ENCODE results near the gene ZNF77. TPM values are rescaled to one million over a fixed set of nuclear protein-coding genes. Genes with fewer than 3 reads are reported as not detected.

ZNF77 gene
- total RNA-seq, 2 donors from 2014 or later = 4.6 to 7.1 TPM

- Histone ChIP-seq H3K4me1 (ENCODE audit: control insufficient read depth, insufficient read depth, low read length) (peaks cover 5% of the 10 kb centered on the region), H3K9me3 (ENCODE audit: control insufficient read depth, low read length) (no peaks in the 10 kb centered on the region), H3K36me3 (ENCODE audit: control insufficient read depth, insufficient read depth, low read length) (no peaks in the 10 kb centered on the region), H3K27me3 (ENCODE audit: control insufficient read depth, insufficient read depth, low read length, poor library complexity, severe bottlenecking) (peaks cover 8% of the 10 kb centered on the region), H3K27ac (ENCODE audit: low read depth, low read length) (no peak overlapping the region), H3K4me3 (ENCODE audit: low read length) (no peak overlapping the region), H3K9ac (ENCODE audit: extremely low read depth, low read length, poor library complexity, severe bottlenecking) (no peak overlapping the region)
- no peak for TF ChIP-seq CTCF (conservative IDR thresholded peaks at IDR 0.05)
- Mint-ChIP-seq H3K27ac (no peak overlapping the region), H3K36me3 (ENCODE audit: low read depth) (no peaks in the 10 kb centered on the region), H3K27me3 (ENCODE audit: insufficient read depth) (peaks cover 31% of the 10 kb centered on the region), H3K4me1 (peaks cover 7% of the 10 kb centered on the region), H3K4me3 (no peak overlapping the region), H3K9me3 (no peaks in the 10 kb centered on the region)
- WGBS, 2 experiments (ENCODE audit: insufficient coverage in 1 of 2, insufficient read length in 1 of 2) = 70 to 92% methylated on average over 2 to 7 of the region's 8 CpGs
- DNase-seq = no peak
These were observed 28.5 kb upstream of the ZNF77 start for GRCh38 chr19:2973229-2973628.

- Histone ChIP-seq H3K4me1 (ENCODE audit: control insufficient read depth, insufficient read depth, low read length) (no peaks in the 10 kb centered on the region), H3K36me3 (ENCODE audit: control insufficient read depth, insufficient read depth, low read length) (no peaks in the 10 kb centered on the region), H3K4me3 (ENCODE audit: low read length) (no peak overlapping the region), H3K9ac (ENCODE audit: extremely low read depth, low read length, poor library complexity, severe bottlenecking) (no peak overlapping the region), H3K27ac (ENCODE audit: low read depth, low read length) (no peak overlapping the region), H3K9me3 (ENCODE audit: control insufficient read depth, low read length) (no peaks in the 10 kb centered on the region), H3K27me3 (ENCODE audit: control insufficient read depth, insufficient read depth, low read length, poor library complexity, severe bottlenecking) (no peaks in the 10 kb centered on the region)
- Mint-ChIP-seq H3K4me3 (no peak overlapping the region), H3K4me1 (no peaks in the 10 kb centered on the region), H3K36me3 (ENCODE audit: low read depth) (no peaks in the 10 kb centered on the region), H3K27me3 (ENCODE audit: insufficient read depth) (peaks cover 17% of the 10 kb centered on the region), H3K9me3 (peaks cover 3% of the 10 kb centered on the region), H3K27ac (no peak overlapping the region)
- DNase-seq = no peak
- WGBS, 2 experiments (ENCODE audit: insufficient coverage in 1 of 2, insufficient read length in 1 of 2) = 89 to 92% methylated on average over 7 to 9 of the region's 9 CpGs
- TF ChIP-seq CTCF (conservative IDR thresholded peaks at IDR 0.05) = no peak
These were observed 25.5 kb upstream of the ZNF77 start for GRCh38 chr19:2970201-2970835.

- Mint-ChIP-seq H3K4me1 (no peaks in the 10 kb centered on the region), H3K9me3 (peaks cover 8% of the 10 kb centered on the region), H3K27me3 (ENCODE audit: insufficient read depth) (peaks cover 8% of the 10 kb centered on the region), H3K27ac (no peak overlapping the region), H3K4me3 (no peak overlapping the region), H3K36me3 (ENCODE audit: low read depth) (no peaks in the 10 kb centered on the region)
- no peaks in the 10 kb centered on the region for H3K27me3 ChIP-seq (ENCODE audit: control insufficient read depth, insufficient read depth, low read length, poor library complexity, severe bottlenecking)
- no peak overlapping the region for H3K4me3 ChIP-seq (ENCODE audit: low read length)
- H3K27ac ChIP-seq (ENCODE audit: low read depth, low read length) = no peak overlapping the region
- H3K36me3 ChIP-seq (ENCODE audit: control insufficient read depth, insufficient read depth, low read length) = no peaks in the 10 kb centered on the region
- H3K9me3 ChIP-seq (ENCODE audit: control insufficient read depth, low read length) = no peaks in the 10 kb centered on the region
- TF ChIP-seq CTCF (conservative IDR thresholded peaks at IDR 0.05) = no peak
- DNase-seq = no peak
- H3K9ac ChIP-seq (ENCODE audit: extremely low read depth, low read length, poor library complexity, severe bottlenecking) = no peak overlapping the region
- WGBS, 2 experiments (ENCODE audit: insufficient coverage in 1 of 2, insufficient read length in 1 of 2) = 89 to 96% methylated on average over 5 of the region's 5 CpGs
- no peaks in the 10 kb centered on the region for H3K4me1 ChIP-seq (ENCODE audit: control insufficient read depth, insufficient read depth, low read length)
These were observed 24.3 kb upstream of the ZNF77 start for GRCh38 chr19:2969104-2969504.

All from endodermal cell (in vitro differentiated cells).